GM12878 (cell line): Measurements from ENCODE around the gene DENND4C.

ENCODE experiments used
- CBX3 ChIP-seq: fragments of 200-600 bp; sonication (generic); IDR thresholded peaks from 2 replicates; pipeline ENCODE4 v1.6.1; 2016; ENCODE audit warnings: low read depth, borderline replicate concordance
- CEBPB ChIP-seq, 2 experiments: fragments of 150-350 bp in 1 of 2; IDR thresholded peaks; 2 replicates each; pipeline ENCODE4 v1.6.1; 2012 to 2014; ENCODE audit warnings: low read depth in 2 of 2, low read length in 2 of 2, borderline replicate concordance in 1 of 2, inconsistent platforms in 1 of 2
- CHD1 ChIP-seq: IDR thresholded peaks from 2 replicates; pipeline ENCODE4 v1.6.1; 2012; ENCODE audit warnings: low read depth, low read length, improper control_type of control experiment
- CTCF ChIP-seq, 3 experiments: IDR thresholded peaks in 2 of 3; conservative IDR thresholded peaks in 1 of 3; 2 replicates each; pipeline ENCODE4 v1.5.1; 2011; ENCODE audit warnings: low read depth in 3 of 3, low read length in 3 of 3, mild to moderate bottlenecking in 3 of 3, control low read depth in 2 of 3, moderate library complexity in 2 of 3, inconsistent platforms in 1 of 3, mixed read lengths in 1 of 3; ENCODE audit not compliant: control insufficient read depth in 2 of 3, insufficient read depth in 1 of 3; ENCODE audit errors: extremely low read depth in 1 of 3
- EP300 ChIP-seq, 2 experiments: fragments of 150-350 bp in 1 of 2; IDR thresholded peaks; 2 replicates each; pipeline ENCODE4 v1.6.1; 2011 to 2012; ENCODE audit warnings: low read depth in 2 of 2, low read length in 2 of 2, borderline replicate concordance in 1 of 2, improper control_type of control experiment in 1 of 2, inconsistent platforms in 1 of 2; ENCODE audit not compliant: control insufficient read depth in 1 of 2
- FOXK2 ChIP-seq: fragments of 450-650 bp; IDR thresholded peaks from 2 replicates; pipeline ENCODE4 v1.6.1; 2017; ENCODE audit warnings: mild to moderate bottlenecking, moderate library complexity
- JUNB ChIP-seq: IDR thresholded peaks from 2 replicates; pipeline ENCODE4 v1.6.1; 2016; ENCODE audit warnings: antibody characterized with exemption, mild to moderate bottlenecking
- JUND ChIP-seq: IDR thresholded peaks from 2 replicates; pipeline ENCODE4 v1.6.1; 2012; ENCODE audit warnings: low read depth, mild to moderate bottlenecking, low read length, improper control_type of control experiment, moderate library complexity
- MAX ChIP-seq: IDR thresholded peaks from 2 replicates; pipeline ENCODE4 v1.6.1; 2012; ENCODE audit warnings: low read depth, low read length, improper control_type of control experiment
- MEF2A ChIP-seq: IDR thresholded peaks from 2 replicates; pipeline ENCODE4 v1.6.1; 2011; ENCODE audit warnings: low read depth, mild to moderate bottlenecking, low read length, moderate library complexity; ENCODE audit not compliant: insufficient read depth
- NR2C2 ChIP-seq: IDR thresholded peaks from 2 replicates; pipeline ENCODE4 v1.6.1; 2011; ENCODE audit warnings: borderline replicate concordance, low read depth; ENCODE audit not compliant: control insufficient read depth, insufficient read length
- PML ChIP-seq: IDR thresholded peaks from 2 replicates; pipeline ENCODE4 v1.6.1; 2012; ENCODE audit warnings: low read length, inconsistent platforms
- POLR2A ChIP-seq: IDR thresholded peaks from 2 replicates; pipeline ENCODE4 v1.6.1; 2011; ENCODE audit warnings: low read depth, mild to moderate bottlenecking, low read length
- WRNIP1 ChIP-seq: IDR thresholded peaks from 2 replicates; pipeline ENCODE4 v1.6.1; 2011; ENCODE audit warnings: low read depth, low read length, improper control_type of control experiment, borderline replicate concordance

- TF ChIP-seq MAX (no peak), CEBPB (IDR thresholded peaks at IDR 0.05; ENCODE audit: borderline replicate concordance in 1 of 2, low read depth in 2 of 2, low read length in 2 of 2) (no peak), CTCF (IDR thresholded peaks at IDR 0.05 in 2 of 3, conservative IDR thresholded peaks at IDR 0.05 in 1 of 3; ENCODE audit: control insufficient read depth in 2 of 3, extremely low read depth in 1 of 3, insufficient read depth in 1 of 3, low read depth in 3 of 3, low read length in 3 of 3) (no peak), WRNIP1 (no peak), JUNB (no peak), FOXK2 (no peak), POLR2A (no peak), NR2C2 (no peak), PML (no peak), EP300 (IDR thresholded peaks at IDR 0.05; ENCODE audit: borderline replicate concordance in 1 of 2, control insufficient read depth in 1 of 2, low read depth in 2 of 2, low read length in 2 of 2) (no peak), JUND (no peak), CBX3 (no peak), MEF2A (no peak), CHD1 (no peak)
These were observed 9.5 kb downstream of the DENND4C start for GRCh38 chr9:19239955-19240354.
